ENCODE measurements around the gene IQCB1. TPM values are rescaled to one million over a fixed set of nuclear protein-coding genes. Genes with fewer than 3 reads are reported as not detected.

The IQCB1 gene
- total RNA-seq, 1 donor from 2014 or later = 45.2 TPM

DNA sequence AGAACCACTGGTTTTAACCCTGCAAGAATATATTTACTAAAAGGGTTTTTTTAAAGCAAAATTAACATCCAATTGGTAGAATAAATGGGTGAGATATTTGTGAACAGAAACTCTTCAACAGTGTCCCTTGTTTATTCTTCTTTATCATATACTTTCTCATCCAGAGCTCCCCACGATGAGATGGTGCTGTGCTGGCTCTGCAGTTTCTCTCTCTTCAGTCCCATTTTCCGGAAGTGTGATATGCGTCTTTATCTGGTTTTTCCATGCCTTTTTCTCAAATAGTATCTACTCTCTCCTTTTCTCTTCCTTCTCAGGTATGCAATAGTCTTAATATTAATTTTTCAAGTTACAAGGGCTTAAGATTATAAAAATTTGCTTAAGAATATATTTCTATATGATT is 1.6 kb upstream of the IQCB1 start:
- Mint-ChIP-seq H3K4me1 (ENCODE audit: low read depth) (peaks cover 52% of the 10 kb centered on the region), H3K4me3 (peak overlapping the region; percentile 98), H3K36me3 (ENCODE audit: low read depth) (peaks cover 20% of the 10 kb centered on the region), H3K27me3 (ENCODE audit: insufficient read depth) (no peaks in the 10 kb centered on the region), H3K9me3 (no peaks in the 10 kb centered on the region), H3K27ac (peak overlapping the region; percentile 6)
- no peak for DNase-seq (ENCODE audit: low spot score)
- intact Hi-C loops (cut with micrococcal nuclease) = loop anchor here (5.0 to 10.0 kb wide), 7 partner anchors 161 to 1748 kb away; partner anchors contain the start of genes GTF2E1, HACD2, HSPBAP1 and RABL3

GRCh38 chr3:121836064-121836463 is 1.2 kb upstream of the IQCB1 start:
- peaks cover 55% of the 10 kb centered on the region for H3K4me1 Mint-ChIP-seq (ENCODE audit: low read depth)

DNA sequence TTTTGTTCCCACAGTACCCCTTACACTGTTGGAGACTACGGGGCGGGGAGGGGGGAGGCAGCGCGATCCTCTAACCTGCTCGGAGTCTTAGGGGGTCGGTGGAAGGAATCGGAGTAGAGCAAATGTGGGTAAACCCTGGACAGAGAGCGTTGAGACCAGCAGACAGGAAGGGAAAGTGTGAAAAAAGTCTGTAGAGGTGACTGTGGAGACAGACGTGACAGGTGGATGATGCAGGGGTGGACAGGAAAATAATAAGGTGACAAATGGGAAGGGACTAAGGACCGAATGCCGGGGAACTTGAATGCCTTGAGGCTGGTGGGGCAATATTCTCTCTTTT is 573 bp upstream of the IQCB1 start:
- H3K9me3 Mint-ChIP-seq = no peaks in the 10 kb centered on the region

More at GRCh38 chr3:121836064-121836463, 1.2 kb upstream of the IQCB1 start:
- peak overlapping the region; percentile 97 for H3K27ac Mint-ChIP-seq
- H3K27me3 Mint-ChIP-seq (ENCODE audit: insufficient read depth) = no peaks in the 10 kb centered on the region
- intact Hi-C loops (cut with micrococcal nuclease) = loop anchor here (5.0 to 10.0 kb wide), 7 partner anchors 161 to 1749 kb away; partner anchors contain the start of genes GTF2E1, HACD2, HSPBAP1 and RABL3
- H3K36me3 Mint-ChIP-seq (ENCODE audit: low read depth) = peaks cover 24% of the 10 kb centered on the region
- H3K9me3 Mint-ChIP-seq = no peaks in the 10 kb centered on the region
- DNase-seq (ENCODE audit: low spot score) = no peak
- H3K4me3 Mint-ChIP-seq = peak overlapping the region; percentile 98

GRCh38 chr3:121834157-121834670 is 646 bp downstream of the IQCB1 start:
- peak overlapping the region; percentile 97 for H3K27ac Mint-ChIP-seq
- intact Hi-C loops (cut with micrococcal nuclease) = loop anchor here (2.0 to 10.0 kb wide), 9 partner anchors 243 to 1751 kb away; partner anchors contain the start of genes GTF2E1, HACD2, HSPBAP1 and MIX23
- no peak for DNase-seq (ENCODE audit: low spot score)
- no peaks in the 10 kb centered on the region for H3K27me3 Mint-ChIP-seq (ENCODE audit: insufficient read depth)
- peaks cover 29% of the 10 kb centered on the region for H3K36me3 Mint-ChIP-seq (ENCODE audit: low read depth)
- no peaks in the 10 kb centered on the region for H3K9me3 Mint-ChIP-seq
- peak overlapping the region; percentile 98 for H3K4me3 Mint-ChIP-seq
- H3K4me1 Mint-ChIP-seq (ENCODE audit: low read depth) = peaks cover 67% of the 10 kb centered on the region

More for the DNA sequence above, 573 bp upstream of the IQCB1 start:
- Mint-ChIP-seq H3K4me3 (peak overlapping the region; percentile 98), H3K4me1 (ENCODE audit: low read depth) (peaks cover 60% of the 10 kb centered on the region), H3K36me3 (ENCODE audit: low read depth) (peaks cover 29% of the 10 kb centered on the region), H3K27me3 (ENCODE audit: insufficient read depth) (no peaks in the 10 kb centered on the region), H3K27ac (peak overlapping the region; percentile 97)
- DNase-seq (ENCODE audit: low spot score) = no peak
- intact Hi-C loops (cut with micrococcal nuclease) = loop anchor here (1.0 to 10.0 kb wide), 21 partner anchors 86 to 1749 kb away; partner anchors contain the start of genes GOLGB1, GTF2E1, HACD2 and HCLS1

DNA sequence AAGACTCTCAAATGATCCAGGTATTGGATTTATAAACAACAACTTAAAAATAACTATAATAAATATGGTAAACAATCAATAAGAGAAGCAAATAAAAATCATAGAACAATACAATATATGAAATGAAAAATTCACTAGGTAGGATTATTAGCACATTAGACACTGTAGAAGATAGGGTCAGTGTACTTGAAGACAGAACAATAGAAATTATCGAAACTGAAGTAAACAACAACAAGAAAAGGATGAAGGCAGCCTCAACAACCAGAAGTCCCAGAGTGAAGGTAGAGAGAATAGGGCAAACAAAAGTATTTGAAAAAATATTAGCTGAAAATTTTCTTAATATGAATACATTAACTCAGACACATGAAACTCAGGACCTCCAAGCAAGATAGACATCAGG is 11.9 kb downstream of the IQCB1 start:
- Mint-ChIP-seq H3K27me3 (ENCODE audit: insufficient read depth) (no peaks in the 10 kb centered on the region), H3K9me3 (peaks cover 22% of the 10 kb centered on the region), H3K4me1 (ENCODE audit: low read depth) (peaks cover 32% of the 10 kb centered on the region), H3K27ac (no peak overlapping the region), H3K4me3 (no peak overlapping the region), H3K36me3 (ENCODE audit: low read depth) (peaks cover 79% of the 10 kb centered on the region)
- intact Hi-C loops (cut with micrococcal nuclease) = no loop called here
- no peak for DNase-seq (ENCODE audit: low spot score)

DNA sequence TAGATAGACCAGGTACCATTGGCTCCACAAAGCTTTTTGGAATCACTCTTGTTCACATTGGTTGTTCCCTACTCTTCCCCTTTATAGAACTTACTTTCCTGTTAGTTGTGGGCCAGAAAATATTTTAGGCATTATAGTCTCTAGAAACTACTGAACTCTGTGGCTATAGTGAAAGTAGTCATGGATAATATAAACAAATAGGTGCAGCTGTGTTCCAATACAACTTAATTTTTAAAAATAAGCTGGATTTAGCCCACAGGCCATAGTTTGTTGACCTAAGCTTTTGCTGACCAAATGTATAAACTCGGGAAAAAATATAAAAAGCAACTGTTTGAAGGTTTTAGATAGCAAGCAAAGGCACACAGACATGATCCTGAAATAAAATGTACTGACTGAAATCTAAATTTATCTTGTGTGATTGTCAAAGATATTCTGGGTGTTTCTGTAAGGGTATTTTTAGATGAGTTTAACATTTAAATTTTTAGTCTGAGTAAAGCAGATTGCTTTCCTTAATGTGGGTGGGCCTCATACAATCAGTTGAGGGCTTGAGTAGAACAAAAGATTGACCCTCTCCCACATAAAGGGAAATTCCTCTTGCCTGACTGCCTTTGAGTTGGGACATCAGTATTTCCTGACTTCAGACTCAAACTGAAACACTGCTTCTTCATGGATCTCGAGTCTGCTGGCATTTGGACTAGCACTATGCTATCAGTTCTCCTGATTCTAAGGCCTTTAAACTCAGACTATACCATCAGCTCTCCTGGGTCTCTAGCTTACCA is 13.2 kb downstream of the IQCB1 start:
- no peak overlapping the region for H3K27ac Mint-ChIP-seq
- H3K27me3 Mint-ChIP-seq (ENCODE audit: insufficient read depth) = no peaks in the 10 kb centered on the region
- no peak overlapping the region for H3K4me3 Mint-ChIP-seq
- peaks cover 78% of the 10 kb centered on the region for H3K36me3 Mint-ChIP-seq (ENCODE audit: low read depth)
- H3K9me3 Mint-ChIP-seq = peaks cover 27% of the 10 kb centered on the region
- intact Hi-C loops (cut with micrococcal nuclease) = no loop called here
- peaks cover 38% of the 10 kb centered on the region for H3K4me1 Mint-ChIP-seq (ENCODE audit: low read depth)
- no peak for DNase-seq (ENCODE audit: low spot score)

DNA sequence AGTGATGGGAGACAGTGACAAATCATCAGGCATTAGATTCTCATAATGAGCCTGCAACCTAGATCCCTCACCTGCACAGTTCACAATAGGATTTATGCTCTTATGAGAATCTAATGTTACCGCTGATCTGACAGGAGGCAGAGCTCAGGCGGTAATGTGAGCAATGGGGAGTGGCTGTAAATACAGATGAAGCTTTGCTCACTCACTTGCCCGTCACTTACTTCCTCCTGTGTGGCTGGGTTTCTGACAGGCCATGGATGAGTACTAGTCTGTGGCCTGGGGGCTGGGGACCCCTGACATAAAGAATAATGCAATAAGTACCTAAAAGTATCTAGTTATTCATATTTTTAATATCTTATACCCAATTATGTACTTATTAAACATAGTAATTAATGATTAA is 15.6 kb downstream of the IQCB1 start:
- no peak for DNase-seq (ENCODE audit: low spot score)
- Mint-ChIP-seq H3K9me3 (peaks cover 21% of the 10 kb centered on the region), H3K27me3 (ENCODE audit: insufficient read depth) (no peaks in the 10 kb centered on the region), H3K27ac (no peak overlapping the region), H3K36me3 (ENCODE audit: low read depth) (peaks cover 76% of the 10 kb centered on the region), H3K4me1 (ENCODE audit: low read depth) (peaks cover 58% of the 10 kb centered on the region), H3K4me3 (no peak overlapping the region)
- intact Hi-C loops (cut with micrococcal nuclease) = no loop called here

DNA sequence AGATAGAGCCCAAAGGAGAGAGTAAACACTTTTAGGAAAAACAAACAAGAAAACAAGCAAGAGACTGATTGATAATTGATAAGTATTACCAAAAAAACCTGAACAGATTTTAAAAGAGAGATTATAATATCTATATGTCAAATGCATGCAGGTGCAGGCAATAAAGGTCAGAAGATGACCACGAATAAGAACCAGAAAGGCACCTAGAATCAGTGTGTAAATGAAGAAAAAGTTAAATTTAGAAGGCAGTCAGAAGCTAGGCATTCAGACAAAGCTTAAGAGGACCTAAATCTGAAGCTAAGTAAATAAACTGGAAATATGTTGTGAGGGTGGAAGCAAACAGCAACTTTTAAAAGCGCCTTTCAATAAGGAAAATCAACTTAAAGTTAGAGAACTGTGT is 16.3 kb downstream of the IQCB1 start:
- Mint-ChIP-seq H3K4me3 (no peak overlapping the region), H3K4me1 (ENCODE audit: low read depth) (peaks cover 64% of the 10 kb centered on the region), H3K36me3 (ENCODE audit: low read depth) (peaks cover 75% of the 10 kb centered on the region), H3K27ac (no peak overlapping the region), H3K27me3 (ENCODE audit: insufficient read depth) (no peaks in the 10 kb centered on the region), H3K9me3 (peaks cover 20% of the 10 kb centered on the region)
- intact Hi-C loops (cut with micrococcal nuclease) = no loop called here
- DNase-seq (ENCODE audit: low spot score) = no peak

DNA sequence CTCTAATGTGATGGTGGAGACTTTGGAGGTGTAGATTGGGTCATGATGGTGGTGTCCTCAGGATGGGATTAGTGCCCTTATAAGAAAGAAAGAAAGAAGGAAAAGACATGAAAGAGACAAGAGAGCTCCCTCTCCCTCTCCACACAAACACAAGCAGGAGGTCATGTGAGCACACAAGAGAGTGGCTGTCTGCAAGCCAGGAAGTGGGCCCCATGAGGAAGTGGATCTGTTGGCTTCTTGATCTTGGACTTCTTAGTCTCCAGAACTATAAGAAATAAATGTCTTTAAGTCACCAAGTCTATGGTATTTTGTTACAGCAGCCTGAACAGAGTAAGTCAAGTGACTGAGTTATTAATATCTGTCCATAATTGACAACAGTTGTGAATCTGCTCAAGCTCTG is 17.1 kb downstream of the IQCB1 start:
- intact Hi-C loops (cut with micrococcal nuclease) = no loop called here
- peak overlapping the region; percentile 37 for H3K27ac Mint-ChIP-seq
- DNase-seq (ENCODE audit: low spot score) = no peak
- no peak overlapping the region for H3K4me3 Mint-ChIP-seq
- peaks cover 65% of the 10 kb centered on the region for H3K4me1 Mint-ChIP-seq (ENCODE audit: low read depth)
- H3K9me3 Mint-ChIP-seq = peaks cover 12% of the 10 kb centered on the region
- H3K27me3 Mint-ChIP-seq (ENCODE audit: insufficient read depth) = no peaks in the 10 kb centered on the region
- H3K36me3 Mint-ChIP-seq (ENCODE audit: low read depth) = peaks cover 66% of the 10 kb centered on the region

DNA sequence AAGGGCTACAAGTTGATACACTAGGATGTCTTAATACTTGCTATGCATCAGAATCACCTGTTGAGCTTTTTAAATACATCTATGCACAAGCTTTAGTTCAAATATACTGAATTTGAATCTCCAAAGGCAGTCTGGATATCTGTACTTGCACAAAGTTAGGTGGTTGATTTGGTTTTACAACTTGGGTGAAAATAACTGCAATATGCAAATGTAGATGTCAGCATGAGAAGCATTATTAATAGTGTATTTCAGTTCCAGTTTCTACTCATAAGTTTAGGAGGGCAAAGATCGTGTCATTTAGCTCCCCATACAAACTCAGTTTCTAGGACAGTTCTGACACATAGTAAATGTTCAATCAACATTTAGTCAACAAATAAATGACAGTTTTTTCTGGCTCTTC is 25.6 kb downstream of the IQCB1 start:
- H3K4me1 Mint-ChIP-seq (ENCODE audit: low read depth) = peaks cover 16% of the 10 kb centered on the region
- H3K27ac Mint-ChIP-seq = no peak overlapping the region
- H3K9me3 Mint-ChIP-seq = no peaks in the 10 kb centered on the region
- DNase-seq (ENCODE audit: low spot score) = no peak
- H3K27me3 Mint-ChIP-seq (ENCODE audit: insufficient read depth) = no peaks in the 10 kb centered on the region
- intact Hi-C loops (cut with micrococcal nuclease) = no loop called here
- H3K36me3 Mint-ChIP-seq (ENCODE audit: low read depth) = peaks cover 39% of the 10 kb centered on the region
- H3K4me3 Mint-ChIP-seq = no peak overlapping the region

GRCh38 chr3:121803771-121804320 is 31.0 kb downstream of the IQCB1 start:
- H3K27me3 Mint-ChIP-seq (ENCODE audit: insufficient read depth) = no peaks in the 10 kb centered on the region
- no peak overlapping the region for H3K4me3 Mint-ChIP-seq
- intact Hi-C loops (cut with micrococcal nuclease) = no loop called here
- H3K27ac Mint-ChIP-seq = no peak overlapping the region
- DNase-seq (ENCODE audit: low spot score) = no peak
- H3K9me3 Mint-ChIP-seq = no peaks in the 10 kb centered on the region
- H3K4me1 Mint-ChIP-seq (ENCODE audit: low read depth) = peaks cover 12% of the 10 kb centered on the region
- peaks cover 38% of the 10 kb centered on the region for H3K36me3 Mint-ChIP-seq (ENCODE audit: low read depth)

DNA sequence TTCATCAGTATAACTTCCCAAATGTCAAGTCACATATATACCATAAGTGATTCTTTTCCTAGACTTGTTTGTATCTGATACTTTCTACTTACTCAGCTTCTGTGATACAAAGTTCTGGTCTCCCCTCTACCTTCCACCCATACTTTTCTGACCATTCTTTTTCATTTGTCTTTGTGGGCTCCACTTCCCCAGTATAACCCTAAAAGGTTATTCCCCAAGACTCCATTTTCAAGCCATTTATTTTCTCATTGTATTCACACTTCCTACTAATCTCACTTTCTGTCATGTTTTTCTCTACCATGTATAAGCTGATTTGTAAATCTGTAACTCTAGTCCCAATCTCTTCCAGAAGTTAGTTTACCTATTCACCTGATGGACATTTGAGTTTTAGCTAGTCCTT is 34.0 kb downstream of the IQCB1 start:
- Mint-ChIP-seq H3K9me3 (no peaks in the 10 kb centered on the region), H3K36me3 (ENCODE audit: low read depth) (peaks cover 32% of the 10 kb centered on the region), H3K4me1 (ENCODE audit: low read depth) (peaks cover 12% of the 10 kb centered on the region), H3K4me3 (no peak overlapping the region), H3K27me3 (ENCODE audit: insufficient read depth) (no peaks in the 10 kb centered on the region), H3K27ac (no peak overlapping the region)
- no peak for DNase-seq (ENCODE audit: low spot score)
- intact Hi-C loops (cut with micrococcal nuclease) = no loop called here

GRCh38 chr3:121796970-121797369 is 37.9 kb downstream of the IQCB1 start:
- Mint-ChIP-seq H3K9me3 (no peaks in the 10 kb centered on the region), H3K4me3 (no peak overlapping the region), H3K27me3 (ENCODE audit: insufficient read depth) (no peaks in the 10 kb centered on the region), H3K4me1 (ENCODE audit: low read depth) (peaks cover 12% of the 10 kb centered on the region), H3K27ac (no peak overlapping the region), H3K36me3 (ENCODE audit: low read depth) (peaks cover 32% of the 10 kb centered on the region)
- intact Hi-C loops (cut with micrococcal nuclease) = no loop called here
- DNase-seq (ENCODE audit: low spot score) = no peak
